ENCODE measurements around the gene MED13L. TPM values are rescaled to one million over a fixed set of nuclear protein-coding genes. Genes with fewer than 3 reads are reported as not detected.

Gene MED13L
- total and polyA plus RNA-seq, 2 of the 4 experiments (the other 2 are of a cell fraction) = 17.9 to 49.1 TPM

DNA sequence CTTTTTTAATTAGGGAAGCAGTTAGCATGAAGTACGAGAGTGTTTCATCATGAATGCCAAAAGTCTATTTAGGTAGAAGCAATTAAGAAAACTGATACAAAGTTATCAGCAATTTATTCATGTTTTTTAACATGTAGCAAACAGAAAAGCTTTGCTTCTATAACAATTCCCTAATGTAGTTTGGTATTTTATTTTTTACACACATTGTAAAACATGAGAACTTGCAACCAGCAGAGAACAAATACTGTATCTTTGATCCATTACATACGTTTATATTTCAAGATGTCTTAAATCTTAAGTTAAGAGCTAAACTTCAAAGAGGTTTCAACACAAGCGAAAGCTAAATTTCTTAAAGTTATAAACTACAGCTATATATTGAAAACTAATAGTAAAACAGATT lies 39.3 kb downstream of the MED13L start:
- H2BK120ac ChIP-seq (ENCODE audit: low read depth, low read length) = no peak overlapping the region
- ChIA-PET POLR2A (ENCODE audit: unreplicated experiment) (no interaction called here), CTCF (no interaction called here)
- no peak overlapping the region for H3K56ac ChIP-seq (ENCODE audit: extremely low read depth, insufficient read depth, low read length)
- no peaks in the 10 kb centered on the region for H3K9me3 ChIP-seq (ENCODE audit: control insufficient read depth, insufficient read depth, low read length)
- no peak overlapping the region for H3K4me2 ChIP-seq (ENCODE audit: low read depth, low read length)
- no peak overlapping the region for H3K14ac ChIP-seq (replicated peaks; ENCODE audit: low read depth, low read length)
- H3K9ac ChIP-seq (ENCODE audit: low read depth, low read length) = no peak overlapping the region
- no peak overlapping the region for H3K23ac ChIP-seq (ENCODE audit: low read depth, low read length)
- no peak overlapping the region for H3K4me3 ChIP-seq (ENCODE audit: insufficient read depth, low read depth, low read length)
- intact Hi-C loops (cut with micrococcal nuclease) (loop anchor here (5.0 kb wide), 2 partner anchors 96 to 221 kb away; no protein-coding TSS in a partner anchor), in situ Hi-C loops (cut with MboI; ENCODE audit: low sequenced_read_pairs) (no loop called here), dilution Hi-C loops (cut with HindIII; ENCODE audit: low sequenced_read_pairs, unreplicated experiment) (no loop called here)
- no peak overlapping the region for H2BK15ac ChIP-seq (ENCODE audit: low read depth, low read length)
- H4K20me1 ChIP-seq (ENCODE audit: insufficient read depth, low read length) = peaks cover 78% of the 10 kb centered on the region
- no peaks in the 10 kb centered on the region for H3K36me3 ChIP-seq (ENCODE audit: control insufficient read depth, insufficient read depth, low read length)
- no peak overlapping the region for H2AK9ac ChIP-seq (replicated peaks; ENCODE audit: low read depth, low read length, poor library complexity)
- H3K4me1 ChIP-seq (ENCODE audit: control insufficient read depth, insufficient read depth, low read length) = peaks cover 2% of the 10 kb centered on the region
- no peak overlapping the region for H4K5ac ChIP-seq (ENCODE audit: low read depth, low read length)
- TF ChIP-seq, protein P1, sequence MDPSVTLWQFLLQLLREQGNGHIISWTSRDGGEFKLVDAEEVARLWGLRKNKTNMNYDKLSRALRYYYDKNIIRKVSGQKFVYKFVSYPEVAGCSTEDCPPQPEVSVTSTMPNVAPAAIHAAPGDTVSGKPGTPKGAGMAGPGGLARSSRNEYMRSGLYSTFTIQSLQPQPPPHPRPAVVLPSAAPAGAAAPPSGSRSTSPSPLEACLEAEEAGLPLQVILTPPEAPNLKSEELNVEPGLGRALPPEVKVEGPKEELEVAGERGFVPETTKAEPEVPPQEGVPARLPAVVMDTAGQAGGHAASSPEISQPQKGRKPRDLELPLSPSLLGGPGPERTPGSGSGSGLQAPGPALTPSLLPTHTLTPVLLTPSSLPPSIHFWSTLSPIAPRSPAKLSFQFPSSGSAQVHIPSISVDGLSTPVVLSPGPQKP (IDR thresholded peaks at IDR 0.05; ENCODE audit: borderline replicate concordance, low read depth, low read length) = no peak
- TF ChIP-seq POLR2A (IDR thresholded peaks at IDR 0.05; ENCODE audit: low read depth, low read length) (no peak), RAD21 (IDR thresholded peaks at IDR 0.05; ENCODE audit: low read length) (no peak), BHLHE40 (IDR thresholded peaks at IDR 0.05; ENCODE audit: low read depth, low read length) (no peak), FOS (IDR thresholded peaks at IDR 0.05; ENCODE audit: low read depth, low read length) (no peak), NFE2L2 (IDR thresholded peaks at IDR 0.05; ENCODE audit: low read depth, low read length) (no peak), RCOR1 (IDR thresholded peaks at IDR 0.05; ENCODE audit: insufficient replicate concordance, low read length) (no peak), CEBPB (IDR thresholded peaks at IDR 0.05; ENCODE audit: low read depth, low read length) (no peak), RFX5 (IDR thresholded peaks at IDR 0.05; ENCODE audit: low read depth, low read length) (no peak), CHD1 (IDR thresholded peaks at IDR 0.05; ENCODE audit: low read depth, low read length) (no peak), MAZ (IDR thresholded peaks at IDR 0.05; ENCODE audit: borderline replicate concordance, low read depth, low read length) (no peak), MAFK (IDR thresholded peaks at IDR 0.05; ENCODE audit: low read depth, low read length) (no peak), SMC3 (IDR thresholded peaks at IDR 0.05; ENCODE audit: low read depth, low read length) (no peak), MXI1 (IDR thresholded peaks at IDR 0.05; ENCODE audit: borderline replicate concordance, low read depth, low read length) (no peak)
- TF ChIP-seq, protein P2, sequence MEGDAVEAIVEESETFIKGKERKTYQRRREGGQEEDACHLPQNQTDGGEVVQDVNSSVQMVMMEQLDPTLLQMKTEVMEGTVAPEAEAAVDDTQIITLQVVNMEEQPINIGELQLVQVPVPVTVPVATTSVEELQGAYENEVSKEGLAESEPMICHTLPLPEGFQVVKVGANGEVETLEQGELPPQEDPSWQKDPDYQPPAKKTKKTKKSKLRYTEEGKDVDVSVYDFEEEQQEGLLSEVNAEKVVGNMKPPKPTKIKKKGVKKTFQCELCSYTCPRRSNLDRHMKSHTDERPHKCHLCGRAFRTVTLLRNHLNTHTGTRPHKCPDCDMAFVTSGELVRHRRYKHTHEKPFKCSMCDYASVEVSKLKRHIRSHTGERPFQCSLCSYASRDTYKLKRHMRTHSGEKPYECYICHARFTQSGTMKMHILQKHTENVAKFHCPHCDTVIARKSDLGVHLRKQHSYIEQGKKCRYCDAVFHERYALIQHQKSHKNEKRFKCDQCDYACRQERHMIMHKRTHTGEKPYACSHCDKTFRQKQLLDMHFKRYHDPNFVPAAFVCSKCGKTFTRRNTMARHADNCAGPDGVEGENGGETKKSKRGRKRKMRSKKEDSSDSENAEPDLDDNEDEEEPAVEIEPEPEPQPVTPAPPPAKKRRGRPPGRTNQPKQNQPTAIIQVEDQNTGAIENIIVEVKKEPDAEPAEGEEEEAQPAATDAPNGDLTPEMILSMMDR (conservative IDR thresholded peaks at IDR 0.05; ENCODE audit: low read depth, low read length) = no peak
- H4K91ac ChIP-seq (ENCODE audit: insufficient read depth, low read depth, low read length) = no peak overlapping the region
- H3K9me1 ChIP-seq (ENCODE audit: insufficient read depth, low read length) = peaks cover 5% of the 10 kb centered on the region; the same call in 1 of the 2 replicates
- H3K18ac ChIP-seq (ENCODE audit: low read depth, low read length) = no peak overlapping the region
- H4K8ac ChIP-seq (ENCODE audit: low read depth in 2 of 2, low read length in 2 of 2) = no peak overlapping the region
- DNase-seq = no peak
- no peak for ATAC-seq (ENCODE audit: low read depth)
- no peak overlapping the region for H2AK5ac ChIP-seq (ENCODE audit: low read depth, low read length)
- H2BK20ac ChIP-seq (ENCODE audit: low read depth, low read length) = no peak overlapping the region
- no peaks in the 10 kb centered on the region for H3K27me3 ChIP-seq (ENCODE audit: control insufficient read depth, insufficient read depth, low read length)
- no peak overlapping the region for H2BK5ac ChIP-seq (ENCODE audit: low read depth, low read length, poor library complexity, severe bottlenecking)
- no TSS peak for BruUV-seq (replicated peaks)
- no peak overlapping the region for H2AFZ ChIP-seq (replicated peaks; ENCODE audit: low read length, poor library complexity)
- H3K79me1 ChIP-seq (ENCODE audit: low read depth in 1 of 2, low read length in 2 of 2) = peaks cover 7 to 64% of the 10 kb centered on the region in 2 experiments
- no peak overlapping the region for H3K4ac ChIP-seq (ENCODE audit: low read depth, low read length)
- H3K27ac ChIP-seq (ENCODE audit: insufficient read depth, low read length) = no peak overlapping the region
- WGBS, 2 experiments (ENCODE audit: extremely low coverage in 2 of 2, insufficient read length in 1 of 2) = no CpG with 5 or more reads among the region's 3 CpGs
